ENCODE results near the gene VPS13D.

VPS13D gene

GRCh38 chr1:12410351-12410750 is 180.5 kb downstream of the VPS13D start:
- Histone ChIP-seq H3K36me3 (ENCODE audit: insufficient read depth, low read length) (peaks cover 5% of the 10 kb centered on the region), H2AFZ (ENCODE audit: low read length) (no peak overlapping the region), H3F3A (ENCODE audit: insufficient read depth, low read length) (no peaks in the 10 kb centered on the region), H3K4me1 (ENCODE audit: insufficient read depth, low read length, severe bottlenecking) (no peaks in the 10 kb centered on the region), H3K4me2 (ENCODE audit: low read length) (no peak overlapping the region), H3K9me3 (ENCODE audit: low read length) (peaks cover 7% of the 10 kb centered on the region; the same call in 1 of the 2 replicates), H3K27me3 (ENCODE audit: insufficient read depth, low read length) (no peaks in the 10 kb centered on the region), H3K27ac (ENCODE audit: low read depth, low read length, poor library complexity, severe bottlenecking) (no peak overlapping the region), H3K9ac (ENCODE audit: low read length) (no peak overlapping the region), H3K9me2 (ENCODE audit: low read depth, low read length) (no peaks in the 10 kb centered on the region), H4K20me1 (ENCODE audit: insufficient read depth, low read length) (no peaks in the 10 kb centered on the region), H3K4me3 (ENCODE audit: low read depth, low read length, poor library complexity, severe bottlenecking) (no peak overlapping the region), H3K79me2 (ENCODE audit: insufficient read depth, low read length) (no peaks in the 10 kb centered on the region)
- TF ChIP-seq CTCF (IDR thresholded peaks at IDR 0.05; ENCODE audit: low read length) (no peak), EZH2 (IDR thresholded peaks at IDR 0.05; ENCODE audit: borderline replicate concordance, low read length) (no peak)

GRCh38 chr1:12411098-12411497 is 181.3 kb downstream of the VPS13D start:
- no peaks in the 10 kb centered on the region for H3K27me3 ChIP-seq (ENCODE audit: insufficient read depth, low read length)
- no peaks in the 10 kb centered on the region for H4K20me1 ChIP-seq (ENCODE audit: insufficient read depth, low read length)
- H3K36me3 ChIP-seq (ENCODE audit: insufficient read depth, low read length), result peaks cover 5% of the 10 kb centered on the region
- H3F3A ChIP-seq (ENCODE audit: insufficient read depth, low read length), result no peaks in the 10 kb centered on the region
- no peak overlapping the region for H3K4me2 ChIP-seq (ENCODE audit: low read length)
- H3K27ac ChIP-seq (ENCODE audit: low read depth, low read length, poor library complexity, severe bottlenecking), result no peak overlapping the region
- H3K9me3 ChIP-seq (ENCODE audit: low read length), result peaks cover 7% of the 10 kb centered on the region; the same call in 1 of the 2 replicates
- no peaks in the 10 kb centered on the region for H3K4me1 ChIP-seq (ENCODE audit: insufficient read depth, low read length, severe bottlenecking)
- no peak for TF ChIP-seq CTCF (IDR thresholded peaks at IDR 0.05; ENCODE audit: low read length)
- TF ChIP-seq EZH2 (IDR thresholded peaks at IDR 0.05; ENCODE audit: borderline replicate concordance, low read length), result no peak
- H3K79me2 ChIP-seq (ENCODE audit: insufficient read depth, low read length), result no peaks in the 10 kb centered on the region
- no peak overlapping the region for H2AFZ ChIP-seq (ENCODE audit: low read length)
- H3K9me2 ChIP-seq (ENCODE audit: low read depth, low read length), result no peaks in the 10 kb centered on the region
- no peak overlapping the region for H3K4me3 ChIP-seq (ENCODE audit: low read depth, low read length, poor library complexity, severe bottlenecking)
- H3K9ac ChIP-seq (ENCODE audit: low read length), result no peak overlapping the region

GRCh38 chr1:12411747-12412146 is 181.9 kb downstream of the VPS13D start:
- no peaks in the 10 kb centered on the region for H4K20me1 ChIP-seq (ENCODE audit: insufficient read depth, low read length)
- H3K36me3 ChIP-seq (ENCODE audit: insufficient read depth, low read length), result peaks cover 5% of the 10 kb centered on the region
- no peak overlapping the region for H3K4me3 ChIP-seq (ENCODE audit: low read depth, low read length, poor library complexity, severe bottlenecking)
- TF ChIP-seq CTCF (IDR thresholded peaks at IDR 0.05; ENCODE audit: low read length), result no peak
- TF ChIP-seq EZH2 (IDR thresholded peaks at IDR 0.05; ENCODE audit: borderline replicate concordance, low read length), result no peak
- H3F3A ChIP-seq (ENCODE audit: insufficient read depth, low read length), result no peaks in the 10 kb centered on the region
- no peak overlapping the region for H3K9ac ChIP-seq (ENCODE audit: low read length)
- no peaks in the 10 kb centered on the region for H3K27me3 ChIP-seq (ENCODE audit: insufficient read depth, low read length)
- no peak overlapping the region for H3K27ac ChIP-seq (ENCODE audit: low read depth, low read length, poor library complexity, severe bottlenecking)
- H3K79me2 ChIP-seq (ENCODE audit: insufficient read depth, low read length), result no peaks in the 10 kb centered on the region
- H3K4me1 ChIP-seq (ENCODE audit: insufficient read depth, low read length, severe bottlenecking), result no peaks in the 10 kb centered on the region
- H3K9me3 ChIP-seq (ENCODE audit: low read length), result peaks cover 7% of the 10 kb centered on the region; the same call in 1 of the 2 replicates
- no peaks in the 10 kb centered on the region for H3K9me2 ChIP-seq (ENCODE audit: low read depth, low read length)
- no peak overlapping the region for H3K4me2 ChIP-seq (ENCODE audit: low read length)
- H2AFZ ChIP-seq (ENCODE audit: low read length), result no peak overlapping the region
